ENCODE measurements around the gene ARHGEF18.
"Not testable (repeated sequence)": the region's sequence is repeated elsewhere in the genome, so short reads cannot be mapped to it uniquely, and the experiment has no call there.

The ARHGEF18 gene

DNA sequence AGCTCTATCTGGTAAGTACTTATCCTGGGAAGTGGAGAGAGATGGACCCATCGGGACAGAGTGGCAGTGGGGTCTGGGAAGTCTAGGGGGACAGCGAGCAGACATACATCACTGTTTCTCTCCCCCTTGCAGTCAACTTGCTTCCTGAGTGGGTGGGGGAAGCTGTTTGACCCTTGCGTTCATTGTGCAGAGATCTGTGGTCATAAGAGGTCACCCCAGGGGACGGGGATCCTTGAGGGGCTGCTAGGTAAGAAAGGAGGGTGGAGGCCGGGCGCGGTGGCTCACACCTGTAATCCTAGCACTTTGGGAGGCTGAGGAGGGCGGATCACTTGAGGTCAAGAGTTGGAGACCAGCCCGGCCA, 474 bp downstream of the ARHGEF18 start:
- DNase-seq, result no peak

DNA sequence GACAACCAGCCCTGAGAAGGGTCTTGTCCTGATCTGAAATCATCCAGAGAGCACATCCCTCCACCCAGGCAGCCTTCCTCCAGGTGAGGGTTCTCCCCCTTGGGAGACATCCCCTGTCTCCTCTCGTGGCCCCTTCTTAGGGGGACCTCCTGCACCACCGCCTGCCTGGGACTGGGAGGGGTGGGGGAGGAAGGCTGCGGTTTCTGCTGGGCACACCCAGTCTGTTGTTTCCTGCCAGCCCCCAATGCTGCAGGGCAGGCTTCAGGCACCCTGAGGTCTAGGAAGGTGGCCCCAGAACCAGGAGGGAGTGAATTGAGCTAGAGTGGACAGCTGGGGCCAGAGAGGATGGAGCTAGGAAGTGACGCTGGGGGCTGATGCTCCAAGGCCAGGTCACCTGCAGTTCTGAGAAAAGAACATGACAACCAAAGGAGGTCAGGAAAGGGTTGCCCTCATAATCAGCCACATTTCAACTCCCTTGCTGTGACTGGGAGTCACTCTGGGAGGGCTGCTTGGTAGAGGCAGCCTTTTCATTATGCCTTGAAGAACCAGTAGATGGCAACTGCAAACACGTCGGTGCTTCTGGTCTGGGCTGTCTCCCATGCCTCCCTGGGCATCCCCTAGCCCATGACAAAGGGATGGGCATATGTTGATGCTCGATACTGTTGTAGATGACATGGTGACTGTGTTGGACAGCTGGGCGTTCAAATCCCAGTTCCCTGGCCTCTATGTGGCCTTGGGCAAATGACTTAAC, 1.4 kb downstream of the ARHGEF18 start:
- no peak for DNase-seq

DNA sequence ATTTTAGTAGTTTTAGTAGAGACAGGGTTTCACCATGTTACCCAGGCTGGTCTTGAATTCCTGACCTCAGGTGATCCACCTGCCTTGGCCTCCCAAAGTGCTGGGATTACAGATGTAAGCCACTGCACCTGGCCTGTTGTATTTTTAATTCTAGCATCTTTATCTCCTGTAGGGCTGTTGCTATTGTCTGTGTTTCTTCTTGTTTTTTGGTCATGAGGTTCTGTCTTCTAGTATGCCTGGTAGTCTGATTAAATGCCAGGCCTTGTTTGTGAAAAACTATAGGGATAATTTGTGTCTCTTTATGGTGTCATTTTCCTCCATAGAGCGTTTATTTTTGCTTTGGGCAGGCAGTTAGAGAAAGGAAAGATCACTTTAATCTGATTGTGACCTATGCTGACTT, 3.1 kb downstream of the ARHGEF18 start:
- DNase-seq, result no peak

DNA sequence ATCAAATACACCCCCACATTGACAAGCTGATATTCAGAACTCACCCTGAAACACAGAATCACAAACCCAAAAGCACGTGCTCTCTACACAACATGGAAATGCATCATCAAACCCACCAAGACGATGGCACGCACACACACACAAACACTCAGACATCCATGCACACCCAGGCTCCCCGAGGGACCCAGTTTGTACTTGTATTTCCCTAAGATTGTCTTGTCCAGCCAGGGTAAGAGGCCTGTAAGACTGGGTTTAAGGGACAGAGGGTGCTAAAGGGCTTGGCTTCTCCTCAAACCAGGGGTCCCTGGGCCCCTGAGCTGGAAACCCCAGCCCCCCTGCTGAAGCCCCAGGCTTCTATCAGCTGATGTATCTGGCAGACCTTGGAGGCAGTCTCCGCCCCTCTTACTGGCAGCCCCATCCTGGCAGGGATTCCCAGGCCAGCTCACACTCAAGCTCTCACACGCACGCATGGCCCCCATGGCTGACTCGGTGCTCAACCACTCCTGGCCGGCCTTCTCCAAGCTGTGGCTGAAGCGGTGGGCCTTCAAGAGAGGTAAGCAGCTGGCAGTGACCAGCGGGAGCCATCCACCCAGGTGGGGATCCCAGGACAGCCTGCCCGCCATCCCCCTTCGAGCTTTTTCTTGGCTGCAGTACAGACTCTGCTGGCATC, 6.5 kb downstream of the ARHGEF18 start:
- DNase-seq, result no peak

DNA sequence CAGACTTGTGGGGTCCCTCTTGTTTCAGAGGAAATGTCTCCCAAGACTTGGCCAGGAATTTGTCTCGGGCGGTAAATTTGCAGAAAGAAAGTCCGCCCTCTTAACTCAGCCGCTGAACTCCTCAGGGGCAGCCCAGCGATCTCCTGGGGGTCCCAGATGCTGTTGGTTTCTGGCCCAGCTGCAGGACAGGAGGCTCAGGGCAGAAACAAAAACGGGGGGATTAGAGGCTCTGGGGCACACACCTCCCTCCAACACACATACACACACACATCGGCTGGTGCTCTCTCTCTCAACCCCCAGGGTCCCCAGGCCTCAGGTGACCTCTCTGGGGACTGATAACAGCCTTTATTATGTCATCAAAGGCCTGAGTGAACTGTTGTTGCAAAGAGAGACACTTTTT, 7.1 kb downstream of the ARHGEF18 start:
- DNase-seq, result no peak

DNA sequence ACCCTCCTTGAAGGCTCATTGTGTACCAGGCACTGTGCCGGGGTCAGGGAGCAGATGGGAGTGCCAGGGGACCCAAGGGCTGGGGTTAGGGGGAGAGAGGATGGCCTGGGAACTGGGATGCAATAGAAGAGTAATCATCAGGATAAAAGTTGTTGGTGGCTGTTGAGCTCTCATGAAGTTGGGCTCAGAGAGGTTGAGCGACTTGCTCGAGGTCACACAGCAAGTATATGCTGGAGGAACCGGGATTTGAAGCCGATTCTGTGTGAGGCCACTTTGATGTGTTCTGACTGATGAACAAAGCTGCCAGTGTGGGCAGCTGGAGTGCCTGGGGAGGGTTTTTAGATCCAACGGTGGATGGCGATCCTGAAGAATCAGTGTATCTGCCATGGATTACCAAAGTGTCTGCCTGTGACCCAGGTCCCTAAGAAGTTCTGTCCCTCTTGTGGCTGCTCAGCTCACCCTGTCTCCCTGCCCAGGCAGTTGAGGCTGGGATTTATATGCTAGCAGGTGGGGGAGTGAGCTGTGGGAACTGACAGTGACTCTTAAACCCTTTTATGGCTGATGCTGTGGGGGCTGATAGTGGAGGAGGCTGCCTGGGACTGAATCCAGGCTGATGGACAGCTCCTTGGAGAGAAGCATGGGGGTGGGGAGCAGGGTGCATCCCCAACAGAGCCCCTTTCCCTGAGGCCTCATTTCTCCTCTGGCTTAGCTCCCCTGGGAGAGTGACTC, 8.3 kb downstream of the ARHGEF18 start:
- no peak for DNase-seq

DNA sequence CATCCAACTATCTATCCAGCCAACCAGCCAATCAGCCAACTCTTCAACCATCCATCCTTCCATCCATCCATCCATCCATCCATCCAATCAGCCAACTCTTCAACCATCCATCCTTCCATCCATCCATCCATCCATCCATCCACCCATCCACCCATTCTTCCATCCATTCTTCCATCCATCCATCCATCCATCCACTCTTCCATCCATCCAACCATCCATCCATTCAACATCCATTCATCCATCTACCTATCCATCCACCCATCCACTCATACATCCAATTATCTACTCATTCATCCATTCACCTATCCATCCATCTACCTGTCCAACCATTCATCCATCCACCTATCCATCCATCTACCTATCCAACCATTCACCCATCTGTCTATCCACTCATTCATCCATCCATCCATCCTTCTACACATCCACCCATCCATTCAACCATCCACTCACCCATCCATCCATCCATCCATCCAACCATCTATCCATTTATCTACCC, 9.4 kb downstream of the ARHGEF18 start:
- DNase-seq, result no peak

DNA sequence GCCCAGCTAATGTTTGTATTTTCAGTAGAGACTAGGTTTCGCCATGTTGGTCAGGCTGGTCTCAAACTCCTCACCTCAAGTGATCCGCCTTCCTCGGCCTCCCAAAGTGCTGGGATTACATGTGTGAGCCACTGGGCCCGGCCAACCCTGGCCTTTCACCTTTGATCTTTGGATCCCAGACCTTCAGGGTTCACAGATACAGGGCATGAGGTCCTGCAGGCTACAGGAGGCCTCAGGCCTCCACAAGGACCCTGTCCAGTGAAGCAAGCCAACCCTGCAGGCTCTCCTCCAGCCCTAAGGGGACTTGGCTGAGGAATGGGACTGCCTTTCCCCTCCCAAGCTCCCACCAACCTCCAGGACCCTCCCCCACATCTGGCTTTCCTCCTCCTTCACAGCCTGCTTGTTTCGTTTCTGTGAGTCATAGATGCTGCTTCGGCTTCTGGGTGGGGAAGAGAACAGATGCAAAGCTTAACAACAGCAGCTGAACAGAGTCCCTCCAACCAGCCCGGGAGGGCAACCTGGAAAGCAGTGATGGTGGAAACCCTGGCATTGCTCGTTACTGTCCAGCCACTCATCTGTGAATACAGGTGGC, 11.8 kb downstream of the ARHGEF18 start:
- DNase-seq, result no peak

DNA sequence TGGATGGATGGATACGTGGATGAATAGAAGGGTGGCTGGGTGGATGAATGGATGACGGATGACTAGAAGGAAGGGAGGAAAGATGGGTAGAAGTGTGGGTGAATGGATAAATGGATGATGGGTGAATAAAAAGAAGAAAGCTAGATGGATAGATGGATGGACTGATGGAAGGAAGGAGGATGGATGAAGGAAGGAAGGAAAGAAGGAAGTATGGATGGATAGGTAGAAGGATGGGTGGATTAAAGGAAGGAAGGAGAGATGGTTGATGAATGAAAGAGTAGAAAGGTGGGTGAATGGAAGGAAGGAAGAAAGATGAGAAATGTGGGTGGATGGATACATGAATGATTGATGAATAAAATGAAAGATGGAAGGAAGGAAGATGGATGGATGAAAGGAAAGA, 14.5 kb downstream of the ARHGEF18 start:
- no peak for DNase-seq

DNA sequence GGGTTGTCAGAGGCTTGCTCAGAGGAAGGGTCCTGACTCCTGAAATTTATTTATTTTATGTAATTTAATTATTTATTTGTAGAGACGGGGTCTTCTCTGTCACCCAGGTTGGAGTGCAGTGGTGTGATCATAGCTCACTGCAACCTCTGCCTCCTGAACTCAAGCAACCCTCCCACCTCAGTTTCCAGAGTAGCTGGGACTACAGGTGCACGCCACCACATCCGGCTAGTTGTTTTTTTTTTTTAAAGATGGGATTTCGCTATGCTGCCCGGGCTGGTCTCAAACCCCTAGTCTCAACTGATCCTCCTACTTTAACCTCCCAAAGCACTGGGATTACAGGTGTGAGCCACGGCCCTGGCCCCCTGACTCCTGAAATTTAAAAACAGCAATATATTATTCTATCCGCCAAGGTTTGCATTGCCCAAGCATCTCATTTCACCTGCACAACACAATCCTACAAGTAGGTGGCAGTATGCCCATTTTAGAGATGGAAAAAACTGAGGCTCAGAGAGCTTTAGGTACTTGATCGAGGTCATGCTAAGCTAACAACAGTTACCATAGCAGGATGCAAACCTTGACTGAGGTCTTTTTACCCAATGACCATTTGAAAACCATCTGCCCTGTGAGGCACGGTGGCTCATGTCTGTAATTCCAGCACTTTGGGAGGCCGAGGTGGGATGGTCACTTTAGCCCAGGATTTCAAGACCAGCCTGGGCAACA, 18.1 kb downstream of the ARHGEF18 start:
- peak; percentile 14 to 67 (median 25) for DNase-seq

DNA sequence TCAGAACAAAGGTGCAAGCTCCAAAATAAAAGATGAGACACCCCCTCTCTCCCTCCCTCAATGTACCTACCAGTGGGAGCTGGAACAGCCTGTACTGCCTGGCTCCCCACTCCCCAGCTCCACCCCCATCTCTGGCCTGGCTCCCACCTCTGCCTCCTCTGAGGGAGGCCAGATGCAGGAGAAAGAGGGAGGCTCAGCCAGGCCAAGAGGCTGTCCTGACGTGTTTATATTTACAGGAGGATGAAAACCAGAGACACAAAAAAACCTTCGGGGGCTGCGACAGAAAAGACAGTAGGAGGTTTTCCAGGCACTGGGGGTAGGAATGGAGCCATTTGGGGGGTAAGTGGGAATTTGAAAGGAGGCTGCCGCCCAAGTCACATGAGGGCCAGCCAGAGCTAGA, 19.7 kb downstream of the ARHGEF18 start:
- no peak for DNase-seq

DNA sequence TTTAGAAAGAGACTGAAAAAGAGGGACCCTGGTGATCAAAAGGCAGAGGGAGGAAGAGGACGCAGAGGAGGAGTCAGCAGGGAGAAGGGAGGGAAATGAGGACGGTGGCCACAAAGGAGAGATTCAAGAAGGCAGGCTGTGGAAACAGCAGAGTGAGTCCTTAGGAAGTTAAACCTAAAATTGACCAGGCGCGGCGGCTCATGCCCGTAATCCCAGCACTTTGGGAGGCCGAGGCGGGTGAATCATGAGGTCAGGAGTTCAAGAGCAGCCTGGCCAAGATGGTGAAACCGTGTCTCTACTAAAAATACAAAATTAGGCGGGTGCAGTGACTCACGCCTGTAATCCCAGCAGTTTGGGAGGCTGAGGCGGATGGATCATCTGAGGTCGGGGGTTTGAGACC, 20.1 kb downstream of the ARHGEF18 start:
- DNase-seq, result not testable (repeated sequence)

DNA sequence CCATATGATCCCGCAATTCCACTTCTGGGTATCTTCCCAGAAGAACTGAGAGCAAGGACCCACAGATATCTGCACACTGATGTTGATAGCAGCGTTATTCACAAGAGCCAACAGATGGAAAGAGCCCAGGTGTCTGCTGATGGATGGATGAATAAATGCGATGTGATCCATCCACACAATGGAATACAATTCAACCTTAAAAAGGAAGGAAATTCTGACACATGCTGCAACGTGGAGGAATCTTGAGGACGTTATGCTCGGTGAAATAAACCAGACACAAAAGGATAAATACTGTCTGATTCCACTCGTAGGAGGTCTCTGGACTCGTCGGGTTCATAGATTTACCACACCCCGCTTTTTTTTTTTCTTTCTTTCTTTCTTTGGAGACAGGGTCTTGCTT, 21.8 kb downstream of the ARHGEF18 start:
- no peak for DNase-seq

DNA sequence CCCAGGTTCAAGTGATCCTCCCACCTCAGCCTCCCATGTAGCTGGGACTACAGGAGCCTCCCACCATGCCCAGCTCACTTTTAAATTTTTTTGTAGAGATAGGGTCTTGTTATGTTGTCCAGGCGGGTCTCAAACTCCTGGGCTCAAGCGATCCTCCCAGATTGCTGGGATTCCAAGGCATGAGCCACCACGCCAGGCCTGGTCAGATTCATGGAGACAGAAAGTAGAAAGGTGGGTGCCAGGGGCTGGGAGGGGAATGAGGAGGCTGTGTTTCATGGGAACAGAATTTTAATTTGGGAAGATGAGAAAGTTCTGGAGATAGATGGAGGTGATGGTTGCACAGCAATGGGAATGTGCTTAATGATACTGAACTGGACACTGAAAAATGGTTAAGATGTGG, 22.3 kb downstream of the ARHGEF18 start:
- no peak for DNase-seq

DNA sequence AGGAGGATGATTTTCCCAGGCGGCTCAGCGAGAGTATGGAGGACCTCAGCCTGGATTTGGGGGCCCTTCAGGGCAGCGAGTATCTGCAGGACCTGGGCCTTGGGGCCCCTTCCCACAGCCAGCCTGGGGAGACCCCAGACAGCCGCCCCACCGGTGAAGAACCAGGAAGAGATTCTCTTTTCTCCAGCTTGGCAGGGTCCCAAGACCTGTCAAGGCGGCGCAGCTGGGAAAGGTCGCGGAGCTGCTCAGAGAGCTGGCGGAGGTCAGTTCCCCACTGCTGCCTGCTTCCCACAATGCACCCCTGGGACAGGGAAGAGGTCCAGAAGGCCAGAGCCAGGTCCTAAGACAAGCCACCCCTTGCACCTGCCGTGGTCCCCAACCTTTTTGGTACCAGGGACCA, 24.1 kb downstream of the ARHGEF18 start:
- no peak for DNase-seq

DNA sequence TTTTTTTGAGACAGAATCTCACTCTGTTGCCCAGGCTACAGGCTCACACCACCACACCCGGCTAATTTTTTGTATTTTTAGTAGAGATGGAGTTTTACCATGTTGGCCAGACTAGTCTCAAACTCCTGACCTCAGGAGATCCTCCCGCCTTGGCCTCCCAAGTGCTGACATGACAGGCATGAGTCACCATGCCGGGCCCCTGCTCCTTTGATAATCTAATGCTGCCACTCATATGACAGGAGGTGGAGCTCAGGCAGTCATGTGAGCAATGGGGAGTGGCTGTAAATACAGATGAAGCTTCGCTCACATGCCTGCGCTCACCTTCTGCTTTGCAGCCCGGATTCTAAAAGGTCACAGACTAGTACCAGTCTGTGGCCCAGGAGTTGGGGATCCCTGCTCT, 25.1 kb downstream of the ARHGEF18 start:
- no peak for DNase-seq

DNA sequence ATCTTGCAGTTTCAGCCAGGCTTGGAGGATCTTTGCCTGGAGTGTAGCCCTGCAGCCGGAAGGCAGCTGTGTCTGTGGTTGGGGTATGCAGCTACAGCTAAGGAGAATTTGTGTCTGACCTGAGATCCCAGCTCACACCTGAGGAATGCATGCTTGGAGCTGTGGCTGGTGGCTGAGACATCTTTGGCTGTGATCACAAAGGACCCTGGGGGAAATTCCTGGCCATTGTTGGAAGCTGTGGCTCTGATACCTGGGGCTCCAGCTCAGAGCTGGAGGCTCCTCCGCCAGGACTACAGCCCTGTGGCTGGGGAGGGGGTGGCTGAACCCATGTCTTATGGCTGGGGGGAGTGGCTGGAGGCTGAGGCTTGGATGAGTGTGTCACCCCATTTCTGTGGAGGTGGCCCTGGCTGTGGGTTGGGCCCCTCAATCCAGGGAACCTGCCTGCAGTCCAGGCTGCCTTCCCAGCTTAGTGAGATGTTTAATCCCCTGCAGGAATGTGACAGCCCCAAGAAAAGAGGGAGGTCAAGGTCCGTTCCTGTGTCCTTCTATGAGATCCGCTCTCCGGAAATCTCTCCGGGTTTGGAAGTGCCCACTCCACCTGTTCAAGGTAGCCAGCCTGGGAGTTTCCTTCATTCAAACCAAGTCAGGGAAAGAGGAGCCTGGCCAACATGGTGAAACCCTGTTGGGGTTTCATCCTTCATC, 27.6 kb downstream of the ARHGEF18 start:
- DNase-seq, result no peak

DNA sequence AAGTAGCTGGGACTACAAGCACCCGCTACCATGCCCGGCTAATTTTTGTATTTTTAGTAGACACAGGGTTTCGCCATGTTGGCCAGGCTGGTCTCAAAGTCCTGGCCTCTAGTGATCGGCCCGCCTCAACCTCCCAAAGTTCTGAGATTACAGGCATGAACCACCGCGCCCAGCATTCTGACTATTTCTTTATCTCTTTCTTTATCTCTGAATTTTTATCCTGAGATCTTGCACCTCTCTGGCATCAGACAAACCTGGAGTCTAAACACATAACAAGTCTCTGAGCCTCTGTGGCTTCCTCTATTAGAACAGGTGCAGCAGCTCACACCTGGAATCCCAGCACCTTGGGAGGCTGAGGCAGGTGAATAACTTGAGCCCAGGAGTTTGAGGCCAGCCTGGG, 28.5 kb downstream of the ARHGEF18 start:
- no peak for DNase-seq

DNA sequence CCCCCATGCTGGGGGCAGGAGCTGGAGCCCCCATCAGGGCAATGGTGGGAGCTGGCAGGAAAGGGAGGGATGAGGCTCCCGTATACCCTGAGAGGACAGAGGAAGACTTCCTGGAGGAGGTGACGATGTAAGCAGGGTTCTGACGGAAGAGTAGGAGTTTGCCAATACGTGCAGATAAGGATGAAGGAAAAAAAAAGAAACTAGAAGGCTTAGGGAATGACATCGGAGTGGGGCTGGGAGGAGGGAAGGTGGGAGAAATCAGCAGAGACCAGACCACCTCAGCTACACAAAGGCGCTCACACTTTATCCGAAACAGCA, 32.3 kb downstream of the ARHGEF18 start:
- no peak for DNase-seq

DNA sequence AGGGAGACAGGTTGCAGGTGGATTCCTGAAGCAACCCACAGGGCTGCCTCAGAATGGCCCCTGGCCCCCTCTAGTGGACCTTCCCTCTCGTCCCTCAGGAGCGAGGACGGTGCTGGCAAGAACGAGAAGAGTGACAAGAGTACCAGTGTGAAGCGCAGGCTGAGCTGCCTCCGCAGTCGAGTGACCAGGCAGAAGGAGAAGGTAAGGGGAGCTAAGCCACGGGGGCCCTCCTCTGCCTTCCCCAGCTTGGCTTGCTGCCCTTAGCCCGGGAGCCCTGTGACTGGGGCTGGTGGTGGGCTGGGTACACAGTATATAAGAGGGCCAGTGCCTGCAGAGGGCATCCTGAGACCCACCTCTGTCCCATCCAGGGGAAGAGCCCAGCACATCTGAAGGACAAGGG, 34.0 kb downstream of the ARHGEF18 start:
- no peak for DNase-seq

DNA sequence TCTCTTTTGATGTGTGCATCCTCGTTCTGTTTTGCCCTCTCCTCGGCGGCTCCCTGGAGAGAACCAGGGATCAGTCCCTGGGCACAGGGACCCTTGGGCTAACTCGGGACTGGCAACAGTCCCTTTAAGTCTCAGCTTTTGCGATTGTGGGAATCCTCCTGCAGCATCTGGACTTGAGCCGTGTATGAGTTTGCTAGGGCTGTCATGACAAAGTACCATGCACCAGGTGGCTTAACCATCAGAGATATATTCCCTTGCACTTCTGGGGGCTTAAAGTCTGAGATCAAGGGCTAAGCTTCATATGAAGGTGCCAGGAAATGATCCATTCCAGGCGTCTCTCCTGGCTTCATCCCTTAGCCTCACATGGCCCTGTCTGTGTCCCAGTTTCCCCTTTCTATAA, 34.5 kb downstream of the ARHGEF18 start:
- no peak for DNase-seq

DNA sequence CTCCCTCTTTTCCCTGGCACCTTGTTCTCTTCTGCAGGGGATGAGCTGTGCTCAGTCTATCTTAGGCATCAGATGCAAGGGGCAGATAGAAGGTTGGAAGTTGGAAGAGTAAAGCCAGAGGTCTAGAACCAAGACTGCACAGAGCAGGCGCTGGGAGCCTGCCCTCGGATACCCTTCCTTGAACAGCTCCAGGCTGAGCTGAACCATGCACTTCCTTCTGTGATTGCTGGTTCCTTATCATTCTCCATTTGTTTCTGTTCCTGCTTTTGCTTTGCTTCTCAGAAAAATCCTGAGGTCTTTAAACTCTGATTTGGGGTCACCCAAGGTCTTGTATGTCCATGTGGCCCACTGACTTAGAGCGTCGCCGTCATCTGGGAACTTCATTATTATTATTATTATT, 36.3 kb downstream of the ARHGEF18 start:
- DNase-seq, result no peak

Measured in NCI-H1417 (cell line).